ENCODE data around the gene CREBRF.

Gene CREBRF

DNA sequence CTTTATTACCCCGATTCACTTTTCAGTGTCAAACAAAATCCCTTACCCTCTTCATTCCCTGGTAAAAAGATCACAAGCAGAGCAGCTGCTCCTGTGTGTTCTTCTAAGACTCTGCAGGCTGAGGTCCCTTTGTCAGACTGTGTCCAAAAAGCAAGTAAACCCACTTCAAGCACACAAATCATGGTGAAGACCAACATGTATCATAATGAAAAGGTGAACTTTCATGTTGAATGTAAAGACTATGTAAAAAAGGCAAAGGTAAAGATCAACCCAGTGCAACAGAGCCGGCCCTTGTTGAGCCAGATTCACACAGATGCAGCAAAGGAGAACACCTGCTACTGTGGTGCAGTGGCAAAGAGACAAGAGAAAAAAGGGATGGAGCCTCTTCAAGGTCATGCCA, 34.5 kb downstream of the CREBRF start:
- Histone ChIP-seq H3K4me3 (ENCODE audit: severe bottlenecking) (no peak overlapping the region), H3K27ac (ENCODE audit: poor library complexity, severe bottlenecking) (no peak overlapping the region), H3K36me3 (ENCODE audit: low read depth) (no peaks in the 10 kb centered on the region), H3K27me3 (ENCODE audit: insufficient read depth, poor library complexity, severe bottlenecking) (no peaks in the 10 kb centered on the region), H3K4me1 (ENCODE audit: insufficient read depth, poor library complexity, severe bottlenecking) (peaks cover 16% of the 10 kb centered on the region), H3K9me3 (ENCODE audit: severe bottlenecking) (no peaks in the 10 kb centered on the region)
- ATAC-seq (ENCODE audit: low read depth): no peak
- TF ChIP-seq, protein P1, sequence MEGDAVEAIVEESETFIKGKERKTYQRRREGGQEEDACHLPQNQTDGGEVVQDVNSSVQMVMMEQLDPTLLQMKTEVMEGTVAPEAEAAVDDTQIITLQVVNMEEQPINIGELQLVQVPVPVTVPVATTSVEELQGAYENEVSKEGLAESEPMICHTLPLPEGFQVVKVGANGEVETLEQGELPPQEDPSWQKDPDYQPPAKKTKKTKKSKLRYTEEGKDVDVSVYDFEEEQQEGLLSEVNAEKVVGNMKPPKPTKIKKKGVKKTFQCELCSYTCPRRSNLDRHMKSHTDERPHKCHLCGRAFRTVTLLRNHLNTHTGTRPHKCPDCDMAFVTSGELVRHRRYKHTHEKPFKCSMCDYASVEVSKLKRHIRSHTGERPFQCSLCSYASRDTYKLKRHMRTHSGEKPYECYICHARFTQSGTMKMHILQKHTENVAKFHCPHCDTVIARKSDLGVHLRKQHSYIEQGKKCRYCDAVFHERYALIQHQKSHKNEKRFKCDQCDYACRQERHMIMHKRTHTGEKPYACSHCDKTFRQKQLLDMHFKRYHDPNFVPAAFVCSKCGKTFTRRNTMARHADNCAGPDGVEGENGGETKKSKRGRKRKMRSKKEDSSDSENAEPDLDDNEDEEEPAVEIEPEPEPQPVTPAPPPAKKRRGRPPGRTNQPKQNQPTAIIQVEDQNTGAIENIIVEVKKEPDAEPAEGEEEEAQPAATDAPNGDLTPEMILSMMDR (IDR thresholded peaks at IDR 0.05; ENCODE audit: poor library complexity, severe bottlenecking): no peak
- DNase-seq (ENCODE audit: low spot score): no peak

DNA sequence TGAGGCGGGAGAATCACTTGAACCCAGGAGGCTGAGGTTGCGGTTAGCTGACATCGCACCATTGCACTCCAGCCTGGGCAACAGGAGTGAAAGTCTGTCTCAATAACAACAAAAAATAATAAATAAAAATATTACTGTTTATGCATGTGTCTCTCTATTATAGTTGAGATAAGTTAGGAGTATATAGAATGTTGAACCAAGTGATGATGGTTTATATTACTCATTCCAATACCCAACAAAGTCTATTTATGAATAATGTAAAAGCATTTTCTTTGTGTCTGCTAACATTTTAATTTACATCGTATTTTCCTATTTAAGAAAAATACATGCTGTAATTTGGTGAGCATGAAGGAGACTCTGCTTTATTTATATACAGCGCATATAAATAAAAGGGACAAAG, 35.8 kb downstream of the CREBRF start:
- DNase-seq (ENCODE audit: low spot score): no peak
- H3K36me3 ChIP-seq (ENCODE audit: low read depth): no peaks in the 10 kb centered on the region

DNA sequence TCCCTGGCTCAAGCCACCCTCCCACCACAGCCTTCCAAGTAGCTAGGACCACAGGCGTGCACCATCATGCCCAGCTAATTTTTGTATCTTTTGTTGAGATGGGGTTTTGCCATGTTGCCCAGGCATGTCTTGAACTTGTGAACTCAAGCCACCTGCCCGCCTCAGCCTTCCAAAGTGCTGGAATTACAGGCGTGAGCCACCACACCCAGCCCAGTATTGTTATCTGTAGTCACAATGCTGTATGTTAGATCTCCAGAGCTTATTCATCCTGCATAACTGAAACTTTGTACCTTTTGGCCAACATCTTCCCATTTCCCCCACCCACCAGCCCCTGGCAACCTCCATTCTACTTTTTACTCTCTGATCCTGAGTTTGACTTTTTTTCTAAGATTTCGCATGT, 37.5 kb downstream of the CREBRF start:
- Histone ChIP-seq H3K9me3 (ENCODE audit: severe bottlenecking) (no peaks in the 10 kb centered on the region), H3K36me3 (ENCODE audit: low read depth) (no peaks in the 10 kb centered on the region), H3K4me1 (ENCODE audit: insufficient read depth, poor library complexity, severe bottlenecking) (peaks cover 16% of the 10 kb centered on the region), H3K27ac (ENCODE audit: poor library complexity, severe bottlenecking) (peak overlapping the region; percentile 4), H3K4me3 (ENCODE audit: severe bottlenecking) (no peak overlapping the region), H3K27me3 (ENCODE audit: insufficient read depth, poor library complexity, severe bottlenecking) (no peaks in the 10 kb centered on the region)
- no peak for DNase-seq (ENCODE audit: low spot score)
- TF ChIP-seq, protein P1 (IDR thresholded peaks at IDR 0.05; ENCODE audit: poor library complexity, severe bottlenecking): no peak
- peak; percentile 45; the same call in 2 of the 3 replicates for ATAC-seq (ENCODE audit: low read depth)

More for the DNA sequence above, 35.8 kb downstream of the CREBRF start:
- Histone ChIP-seq H3K4me3 (ENCODE audit: severe bottlenecking) (no peak overlapping the region), H3K27ac (ENCODE audit: poor library complexity, severe bottlenecking) (no peak overlapping the region), H3K9me3 (ENCODE audit: severe bottlenecking) (no peaks in the 10 kb centered on the region), H3K4me1 (ENCODE audit: insufficient read depth, poor library complexity, severe bottlenecking) (peaks cover 16% of the 10 kb centered on the region), H3K27me3 (ENCODE audit: insufficient read depth, poor library complexity, severe bottlenecking) (no peaks in the 10 kb centered on the region)
- ATAC-seq (ENCODE audit: low read depth): no peak
- TF ChIP-seq, protein P1 (IDR thresholded peaks at IDR 0.05; ENCODE audit: poor library complexity, severe bottlenecking): no peak

DNA sequence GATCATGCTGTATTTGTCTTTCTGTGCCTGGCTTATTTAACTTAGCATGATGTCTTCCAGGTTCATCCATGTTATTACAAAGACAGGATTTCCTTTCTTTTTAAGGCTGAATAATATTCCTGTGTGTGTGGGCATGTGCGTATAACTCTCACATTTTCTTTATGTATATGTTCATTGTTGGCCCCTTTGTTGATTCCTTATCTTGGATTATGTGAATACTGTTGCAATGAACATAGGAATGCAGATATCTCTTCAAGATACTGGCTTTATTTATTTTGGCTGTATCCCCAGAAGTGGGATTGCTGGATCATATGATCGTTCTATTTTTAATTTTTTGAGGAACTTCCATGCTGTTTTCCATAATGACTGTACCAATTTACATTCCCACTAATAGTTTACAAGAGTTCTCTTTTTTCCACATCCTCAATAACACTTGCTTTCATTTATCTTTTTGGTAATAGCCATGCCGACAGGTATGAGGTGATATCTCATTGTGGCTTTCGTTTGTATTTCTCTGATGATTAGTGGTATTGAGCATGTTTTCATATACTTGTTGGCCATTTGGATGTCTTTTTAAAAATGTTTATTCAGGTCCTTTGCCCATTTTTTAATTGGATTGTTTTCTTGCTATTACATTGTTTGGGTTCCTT, 38.0 kb downstream of the CREBRF start:
- peaks cover 16% of the 10 kb centered on the region for H3K4me1 ChIP-seq (ENCODE audit: insufficient read depth, poor library complexity, severe bottlenecking)
- H3K4me3 ChIP-seq (ENCODE audit: severe bottlenecking): no peak overlapping the region
- DNase-seq (ENCODE audit: low spot score): no peak
- no peaks in the 10 kb centered on the region for H3K36me3 ChIP-seq (ENCODE audit: low read depth)
- no peaks in the 10 kb centered on the region for H3K27me3 ChIP-seq (ENCODE audit: insufficient read depth, poor library complexity, severe bottlenecking)
- H3K27ac ChIP-seq (ENCODE audit: poor library complexity, severe bottlenecking): peak overlapping the region; percentile 4
- no peaks in the 10 kb centered on the region for H3K9me3 ChIP-seq (ENCODE audit: severe bottlenecking)
- peak; percentile 81 for ATAC-seq (ENCODE audit: low read depth)
- TF ChIP-seq, protein P1 (IDR thresholded peaks at IDR 0.05; ENCODE audit: poor library complexity, severe bottlenecking): no peak

DNA sequence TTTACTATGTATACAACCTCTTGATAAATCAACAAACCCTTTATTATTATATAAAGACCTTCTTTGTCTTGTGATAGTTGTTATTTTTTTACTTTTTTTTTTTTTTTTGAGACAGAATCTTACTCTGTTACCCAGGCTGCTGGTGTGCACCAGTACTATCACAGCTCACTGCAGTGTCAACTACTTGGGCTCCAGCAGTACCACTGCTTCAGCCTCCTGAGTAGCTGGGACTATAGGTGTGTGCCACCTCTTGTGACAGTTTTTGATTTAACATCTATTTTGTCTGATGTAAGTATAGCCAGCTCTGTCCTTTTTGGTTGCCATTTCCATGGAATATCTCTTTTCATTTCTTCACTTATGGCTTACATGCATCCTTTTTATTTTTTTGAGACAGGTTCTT, 42.6 kb downstream of the CREBRF start:
- H3K27me3 ChIP-seq (ENCODE audit: insufficient read depth, poor library complexity, severe bottlenecking): no peaks in the 10 kb centered on the region
- TF ChIP-seq, protein P1 (IDR thresholded peaks at IDR 0.05; ENCODE audit: poor library complexity, severe bottlenecking): no peak
- no peak for ATAC-seq (ENCODE audit: low read depth)
- H3K36me3 ChIP-seq (ENCODE audit: low read depth): no peaks in the 10 kb centered on the region
- no peaks in the 10 kb centered on the region for H3K9me3 ChIP-seq (ENCODE audit: severe bottlenecking)
- no peak overlapping the region for H3K4me3 ChIP-seq (ENCODE audit: severe bottlenecking)
- H3K27ac ChIP-seq (ENCODE audit: poor library complexity, severe bottlenecking): no peak overlapping the region
- DNase-seq (ENCODE audit: low spot score): no peak
- H3K4me1 ChIP-seq (ENCODE audit: insufficient read depth, poor library complexity, severe bottlenecking): peaks cover 9% of the 10 kb centered on the region
